HEK293 (cell line): ENCODE measurements around the gene ALOX15.
"Not testable (repeated sequence)": the region's sequence is repeated elsewhere in the genome, so short reads cannot be mapped to it uniquely, and the experiment has no call there.

ENCODE experiments used
- CTCF ChIA-PET: fragments of 350-600 bp; formaldehyde crosslinking; extraction: SDS; loops from one replicate; lab custom pipeline; 2021; ENCODE audit warnings: antibody characterized with exemption; lab: Yijun Ruan, JAX
- POLR2A ChIA-PET: fragments of 300-600 bp; formaldehyde crosslinking; extraction: SDS; loops from one replicate; lab custom pipeline; 2020; ENCODE audit warnings: antibody characterized with exemption, inconsistent platforms; lab: Yijun Ruan, JAX
- H3K27ac ChIP-seq: fragments of 200-500 bp; sonication (Bioruptor generic); 2 replicates; pipeline ENCODE4 v1.5.1; 2014; ENCODE audit warnings: low read depth, low read length, control low read depth, inconsistent platforms; ENCODE audit errors: extremely low read depth
- H3K36me3 ChIP-seq, 2 experiments: fragments of 200-500 bp in 1 of 2; sonication (Bioruptor generic) in 1 of 2; 1 replicate in 1 of 2; 2 replicates in 1 of 2; pipeline ENCODE4 v1.5.1; 2014 to 2017; ENCODE audit warnings: inconsistent platforms in 2 of 2, low read length in 2 of 2; ENCODE audit not compliant: control insufficient read depth in 2 of 2, insufficient read depth in 1 of 2
- H3K4me1 ChIP-seq: fragments of 200-500 bp; sonication (Bioruptor generic); 2 replicates; pipeline ENCODE4 v1.5.1; 2014; ENCODE audit warnings: mild to moderate bottlenecking, low read length, inconsistent platforms; ENCODE audit not compliant: control insufficient read depth, insufficient read depth
- H3K4me3 ChIP-seq: 2 replicates; pipeline ENCODE4 v1.5.1; 2011; ENCODE audit warnings: low read depth, mild to moderate bottlenecking, control low read depth, low read length, moderate library complexity
- H3K9me3 ChIP-seq: fragments of 200-500 bp; sonication (Bioruptor generic); 2 replicates; pipeline ENCODE4 v1.5.1; 2014; ENCODE audit warnings: low read depth, low read length, inconsistent platforms; ENCODE audit not compliant: control insufficient read depth, insufficient read depth
- CTCF ChIP-seq: fragments of 450-650 bp; formaldehyde crosslinking; IDR thresholded peaks from 2 replicates; pipeline ENCODE4 v1.5.1; 2016; ENCODE audit warnings: missing biosample characterization, missing genetic modification characterization
- GLIS1 ChIP-seq: fragments of 450-650 bp; formaldehyde crosslinking; IDR thresholded peaks from 2 replicates; pipeline ENCODE4 v1.5.1; 2016; ENCODE audit warnings: missing biosample characterization, missing genetic modification characterization
- WT1 ChIP-seq: fragments of 450-650 bp; formaldehyde crosslinking; IDR thresholded peaks from 2 replicates; pipeline ENCODE4 v1.5.1; 2016; ENCODE audit warnings: missing biosample characterization, missing genetic modification characterization
- ZFHX2 ChIP-seq: fragments of 450-650 bp; formaldehyde crosslinking; conservative IDR thresholded peaks from 2 replicates; pipeline ENCODE4 v1.5.1; 2016; ENCODE audit warnings: missing biosample characterization, missing genetic modification characterization
- ZFP37 ChIP-seq: fragments of 450-650 bp; formaldehyde crosslinking; IDR thresholded peaks from 2 replicates; pipeline ENCODE4 v1.5.1; 2016; ENCODE audit warnings: missing biosample characterization, missing genetic modification characterization
- ZIC2 ChIP-seq: fragments of 450-650 bp; formaldehyde crosslinking; IDR thresholded peaks from 2 replicates; pipeline ENCODE4 v1.5.1; 2016; ENCODE audit warnings: missing biosample characterization, missing genetic modification characterization
- ZNF138 ChIP-seq: fragments of 450-650 bp; formaldehyde crosslinking; IDR thresholded peaks from 2 replicates; pipeline ENCODE4 v1.5.1; 2016; ENCODE audit warnings: missing biosample characterization, missing genetic modification characterization, borderline replicate concordance
- ZNF16 ChIP-seq: fragments of 450-650 bp; formaldehyde crosslinking; IDR thresholded peaks from 2 replicates; pipeline ENCODE4 v1.5.1; 2016; ENCODE audit warnings: low read depth, missing biosample characterization, missing genetic modification characterization
- ZNF37A ChIP-seq: fragments of 450-650 bp; IDR thresholded peaks from 2 replicates; pipeline ENCODE4 v1.5.1; 2018; ENCODE audit warnings: missing biosample characterization, missing genetic modification characterization
- ZNF391 ChIP-seq: fragments of 450-650 bp; formaldehyde crosslinking; IDR thresholded peaks from 2 replicates; pipeline ENCODE4 v1.5.1; 2016; ENCODE audit warnings: low read depth, missing biosample characterization, missing genetic modification characterization, borderline replicate concordance
- ZNF473 ChIP-seq: fragments of 450-650 bp; formaldehyde crosslinking; IDR thresholded peaks from 2 replicates; pipeline ENCODE4 v1.5.1; 2017; ENCODE audit warnings: missing biosample characterization, missing genetic modification characterization
- ZNF664 ChIP-seq: fragments of 450-650 bp; formaldehyde crosslinking; IDR thresholded peaks from 2 replicates; pipeline ENCODE4 v1.5.1; 2016; ENCODE audit warnings: missing biosample characterization, missing genetic modification characterization
- ZSCAN23 ChIP-seq: fragments of 450-650 bp; formaldehyde crosslinking; IDR thresholded peaks from 2 replicates; pipeline ENCODE4 v1.5.1; 2016; ENCODE audit warnings: missing biosample characterization, missing genetic modification characterization
- TF ChIP-seq, protein P1 (sequence below): fragments of 450-650 bp; formaldehyde crosslinking; IDR thresholded peaks from 2 replicates; pipeline ENCODE4 v1.5.0; 2017; ENCODE audit warnings: missing biosample characterization, missing genetic modification characterization, borderline replicate concordance
- TF ChIP-seq, protein P2 (sequence below): fragments of 450-650 bp; formaldehyde crosslinking; IDR thresholded peaks from 2 replicates; pipeline ENCODE4 v1.5.1; 2016; ENCODE audit warnings: missing biosample characterization, missing genetic modification characterization
- TF ChIP-seq, protein P3 (sequence below): fragments of 450-650 bp; formaldehyde crosslinking; IDR thresholded peaks from 2 replicates; pipeline ENCODE4 v1.5.1; 2016; ENCODE audit warnings: missing biosample characterization, missing genetic modification characterization

Gene ALOX15

DNA sequence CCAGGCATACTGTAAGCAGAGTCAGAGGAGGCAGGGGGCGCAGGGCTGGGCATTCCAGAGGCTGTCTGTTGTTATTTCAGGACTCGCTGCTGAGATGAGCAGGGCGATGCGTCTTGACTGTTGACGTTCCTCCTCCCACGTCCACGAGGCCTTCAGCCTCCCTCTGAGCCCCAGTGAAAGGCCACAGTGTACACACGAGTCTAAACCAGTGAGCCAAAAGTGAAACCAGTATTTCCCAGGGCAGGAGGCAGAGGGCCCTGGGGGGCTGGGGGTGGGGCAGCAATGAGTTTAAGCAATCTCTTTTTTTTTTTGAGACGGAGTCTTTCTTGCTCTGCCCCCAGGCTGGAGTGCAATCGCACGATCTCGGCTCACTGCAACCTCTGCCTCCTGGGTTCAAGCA is 35.7 kb downstream of the ALOX15 start:
- POLR2A ChIA-PET = no interaction called here
- TF ChIP-seq, protein P1, sequence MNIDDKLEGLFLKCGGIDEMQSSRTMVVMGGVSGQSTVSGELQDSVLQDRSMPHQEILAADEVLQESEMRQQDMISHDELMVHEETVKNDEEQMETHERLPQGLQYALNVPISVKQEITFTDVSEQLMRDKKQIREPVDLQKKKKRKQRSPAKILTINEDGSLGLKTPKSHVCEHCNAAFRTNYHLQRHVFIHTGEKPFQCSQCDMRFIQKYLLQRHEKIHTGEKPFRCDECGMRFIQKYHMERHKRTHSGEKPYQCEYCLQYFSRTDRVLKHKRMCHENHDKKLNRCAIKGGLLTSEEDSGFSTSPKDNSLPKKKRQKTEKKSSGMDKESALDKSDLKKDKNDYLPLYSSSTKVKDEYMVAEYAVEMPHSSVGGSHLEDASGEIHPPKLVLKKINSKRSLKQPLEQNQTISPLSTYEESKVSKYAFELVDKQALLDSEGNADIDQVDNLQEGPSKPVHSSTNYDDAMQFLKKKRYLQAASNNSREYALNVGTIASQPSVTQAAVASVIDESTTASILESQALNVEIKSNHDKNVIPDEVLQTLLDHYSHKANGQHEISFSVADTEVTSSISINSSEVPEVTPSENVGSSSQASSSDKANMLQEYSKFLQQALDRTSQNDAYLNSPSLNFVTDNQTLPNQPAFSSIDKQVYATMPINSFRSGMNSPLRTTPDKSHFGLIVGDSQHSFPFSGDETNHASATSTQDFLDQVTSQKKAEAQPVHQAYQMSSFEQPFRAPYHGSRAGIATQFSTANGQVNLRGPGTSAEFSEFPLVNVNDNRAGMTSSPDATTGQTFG (tag by site-specific recombination) = no peak
- TF ChIP-seq ZNF664 (tag by site-specific recombination) = no peak
- no peak for TF ChIP-seq ZNF473 (tag by site-specific recombination)
- no peak for TF ChIP-seq ZNF138
- TF ChIP-seq, protein P2, sequence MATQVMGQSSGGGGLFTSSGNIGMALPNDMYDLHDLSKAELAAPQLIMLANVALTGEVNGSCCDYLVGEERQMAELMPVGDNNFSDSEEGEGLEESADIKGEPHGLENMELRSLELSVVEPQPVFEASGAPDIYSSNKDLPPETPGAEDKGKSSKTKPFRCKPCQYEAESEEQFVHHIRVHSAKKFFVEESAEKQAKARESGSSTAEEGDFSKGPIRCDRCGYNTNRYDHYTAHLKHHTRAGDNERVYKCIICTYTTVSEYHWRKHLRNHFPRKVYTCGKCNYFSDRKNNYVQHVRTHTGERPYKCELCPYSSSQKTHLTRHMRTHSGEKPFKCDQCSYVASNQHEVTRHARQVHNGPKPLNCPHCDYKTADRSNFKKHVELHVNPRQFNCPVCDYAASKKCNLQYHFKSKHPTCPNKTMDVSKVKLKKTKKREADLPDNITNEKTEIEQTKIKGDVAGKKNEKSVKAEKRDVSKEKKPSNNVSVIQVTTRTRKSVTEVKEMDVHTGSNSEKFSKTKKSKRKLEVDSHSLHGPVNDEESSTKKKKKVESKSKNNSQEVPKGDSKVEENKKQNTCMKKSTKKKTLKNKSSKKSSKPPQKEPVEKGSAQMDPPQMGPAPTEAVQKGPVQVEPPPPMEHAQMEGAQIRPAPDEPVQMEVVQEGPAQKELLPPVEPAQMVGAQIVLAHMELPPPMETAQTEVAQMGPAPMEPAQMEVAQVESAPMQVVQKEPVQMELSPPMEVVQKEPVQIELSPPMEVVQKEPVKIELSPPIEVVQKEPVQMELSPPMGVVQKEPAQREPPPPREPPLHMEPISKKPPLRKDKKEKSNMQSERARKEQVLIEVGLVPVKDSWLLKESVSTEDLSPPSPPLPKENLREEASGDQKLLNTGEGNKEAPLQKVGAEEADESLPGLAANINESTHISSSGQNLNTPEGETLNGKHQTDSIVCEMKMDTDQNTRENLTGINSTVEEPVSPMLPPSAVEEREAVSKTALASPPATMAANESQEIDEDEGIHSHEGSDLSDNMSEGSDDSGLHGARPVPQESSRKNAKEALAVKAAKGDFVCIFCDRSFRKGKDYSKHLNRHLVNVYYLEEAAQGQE (tag by site-specific recombination) = no peak
- no peak for TF ChIP-seq WT1 (tag by site-specific recombination)
- TF ChIP-seq ZFP37 (tag by site-specific recombination) = no peak
- TF ChIP-seq ZSCAN23 (tag by site-specific recombination) = no peak
- TF ChIP-seq ZNF391 (tag by site-specific recombination) = no peak
- TF ChIP-seq ZFHX2 (tag by site-specific recombination) = 0 out of 2 replicates have a peak, but pooled peaks have one; percentile 19
- peak; percentile 25 for TF ChIP-seq GLIS1 (tag by site-specific recombination)
- peak; percentile 50 for TF ChIP-seq ZIC2 (tag by site-specific recombination)
- TF ChIP-seq CTCF (tag by site-specific recombination) = no peak
- TF ChIP-seq ZNF16 (tag by site-specific recombination) = no peak
- TF ChIP-seq ZNF37A (tag by site-specific recombination) = no peak
- CTCF ChIA-PET = interaction anchor here (1.1 to 5.7 kb wide), 2 partner anchors 19 to 38 kb away, joined by 4 to 34 read pairs; no protein-coding TSS in a partner anchor

DNA sequence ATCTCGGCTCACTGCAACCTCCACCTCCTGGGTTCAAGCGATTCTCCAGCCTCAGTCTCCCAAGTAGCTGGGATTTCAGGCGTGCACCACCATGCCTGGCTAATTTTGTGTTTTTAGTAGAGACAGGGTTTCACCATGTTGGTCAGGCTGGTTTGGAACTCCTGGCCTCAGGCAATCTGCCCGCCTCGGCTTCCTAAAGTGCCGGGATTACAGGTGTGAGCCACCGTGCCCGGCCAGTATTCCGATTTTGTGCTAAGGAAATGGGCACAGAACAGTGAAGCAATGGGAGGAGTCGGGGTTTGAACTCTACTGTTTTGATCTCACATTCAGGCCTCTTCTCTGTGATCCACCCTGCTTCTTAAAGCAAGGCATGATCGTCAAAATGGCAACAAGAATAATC is 36.7 kb downstream of the ALOX15 start:
- not testable (repeated sequence) for H3K9me3 ChIP-seq, H3K36me3 ChIP-seq, H3K4me3 ChIP-seq
- Histone ChIP-seq H3K27ac (peak overlapping the region; percentile 30; the same call in 1 of the 2 replicates), H3K4me1 (peaks cover 33% of the 10 kb centered on the region)
- TF ChIP-seq, protein P3, sequence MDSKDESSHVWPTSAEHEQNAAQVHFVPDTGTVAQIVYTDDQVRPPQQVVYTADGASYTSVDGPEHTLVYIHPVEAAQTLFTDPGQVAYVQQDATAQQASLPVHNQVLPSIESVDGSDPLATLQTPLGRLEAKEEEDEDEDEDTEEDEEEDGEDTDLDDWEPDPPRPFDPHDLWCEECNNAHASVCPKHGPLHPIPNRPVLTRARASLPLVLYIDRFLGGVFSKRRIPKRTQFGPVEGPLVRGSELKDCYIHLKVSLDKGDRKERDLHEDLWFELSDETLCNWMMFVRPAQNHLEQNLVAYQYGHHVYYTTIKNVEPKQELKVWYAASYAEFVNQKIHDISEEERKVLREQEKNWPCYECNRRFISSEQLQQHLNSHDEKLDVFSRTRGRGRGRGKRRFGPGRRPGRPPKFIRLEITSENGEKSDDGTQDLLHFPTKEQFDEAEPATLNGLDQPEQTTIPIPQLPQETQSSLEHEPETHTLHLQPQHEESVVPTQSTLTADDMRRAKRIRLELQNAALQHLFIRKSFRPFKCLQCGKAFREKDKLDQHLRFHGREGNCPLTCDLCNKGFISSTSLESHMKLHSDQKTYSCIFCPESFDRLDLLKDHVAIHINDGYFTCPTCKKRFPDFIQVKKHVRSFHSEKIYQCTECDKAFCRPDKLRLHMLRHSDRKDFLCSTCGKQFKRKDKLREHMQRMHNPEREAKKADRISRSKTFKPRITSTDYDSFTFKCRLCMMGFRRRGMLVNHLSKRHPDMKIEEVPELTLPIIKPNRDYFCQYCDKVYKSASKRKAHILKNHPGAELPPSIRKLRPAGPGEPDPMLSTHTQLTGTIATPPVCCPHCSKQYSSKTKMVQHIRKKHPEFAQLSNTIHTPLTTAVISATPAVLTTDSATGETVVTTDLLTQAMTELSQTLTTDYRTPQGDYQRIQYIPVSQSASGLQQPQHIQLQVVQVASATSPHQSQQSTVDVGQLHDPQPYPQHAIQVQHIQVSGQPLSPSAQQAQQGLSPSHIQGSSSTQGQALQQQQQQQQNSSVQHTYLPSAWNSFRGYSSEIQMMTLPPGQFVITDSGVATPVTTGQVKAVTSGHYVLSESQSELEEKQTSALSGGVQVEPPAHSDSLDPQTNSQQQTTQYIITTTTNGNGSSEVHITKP = peak; percentile 74; the same call in 1 of the 2 replicates
- POLR2A ChIA-PET = interaction anchor here (0.7 kb wide), 1 partner anchor 33 kb away, joined by 5 read pairs; no protein-coding TSS in a partner anchor
- CTCF ChIA-PET = interaction anchor here (0.6 to 5.7 kb wide), 3 partner anchors 18 to 37 kb away, joined by 3 to 34 read pairs (median 4); no protein-coding TSS in a partner anchor

More for the DNA sequence above, 35.7 kb downstream of the ALOX15 start:
- Histone ChIP-seq H3K9me3 (no peaks in the 10 kb centered on the region), H3K4me3 (no peak overlapping the region), H3K36me3 (no peaks in the 10 kb centered on the region), H3K27ac (no peak overlapping the region), H3K4me1 (peaks cover 24% of the 10 kb centered on the region)
